HepG2 (cell line): ENCODE data around the gene CCDC191. TPM values are rescaled to one million over a fixed set of nuclear protein-coding genes. Genes with fewer than 3 reads are reported as not detected.

Source experiments
- CSRNP1 ChIP-seq: sonication (generic); formaldehyde crosslinking; IDR thresholded peaks from 2 replicates; pipeline ENCODE4 v1.8.1; 2023; ENCODE audit warnings: mild to moderate bottlenecking, missing genetic modification reagents
- JUN ChIP-seq: sonication (generic); formaldehyde crosslinking; IDR thresholded peaks from 2 replicates; pipeline ENCODE4 v1.4.0; 2020; ENCODE audit warnings: mild to moderate bottlenecking, missing genetic modification reagents
- PCBP1 ChIP-seq: fragments of 200-400 bp; formaldehyde crosslinking; IDR thresholded peaks from 2 replicates; pipeline ENCODE4 v1.6.1; 2017; ENCODE audit warnings: mild to moderate bottlenecking, low read depth, low read length, borderline replicate concordance
- THAP7 ChIP-seq: sonication (generic); formaldehyde crosslinking; IDR thresholded peaks from 2 replicates; pipeline ENCODE4 v1.8.1; 2023; ENCODE audit warnings: mild to moderate bottlenecking, missing genetic modification reagents
- ZHX2 ChIP-seq, 2 experiments: sonication (generic) in 1 of 2; formaldehyde crosslinking in 1 of 2; IDR thresholded peaks; 2 replicates each; pipeline versions ENCODE4 v1.6.1 to v1.9.0; 2014 to 2022; ENCODE audit warnings: antibody characterized with exemption in 1 of 2, borderline replicate concordance in 1 of 2, inconsistent platforms in 1 of 2, low read depth in 1 of 2, missing genetic modification reagents in 1 of 2
- ZUFSP ChIP-seq: sonication (generic); formaldehyde crosslinking; IDR thresholded peaks from 2 replicates; pipeline ENCODE4 v1.9.0; 2021; ENCODE audit warnings: missing genetic modification reagents, mild to moderate bottlenecking, borderline replicate concordance
- polyA plus RNA-seq, 8 experiments: library from polyadenylated mRNA; depleted of rRNA in 3 of 8; stranded (reverse) in 7 of 8; unstranded in 1 of 8; fragments of >200 nt; fragmentation: Illumina TruSeq in 4 of 8; extraction: Trizol in 4 of 8; gene quantifications; 2 replicates each; pipeline versions ENCODE4 v1.2.1 to v1.2.3, GENCODE V29; 2011 to 2016; ENCODE audit warnings: low read depth in 4 of 8, missing spikeins in 1 of 8, mixed read lengths in 1 of 8; ENCODE audit not compliant: insufficient read depth in 1 of 8
- total RNA-seq, 5 experiments: library from RNA; depleted of rRNA; stranded (reverse); fragments of >200 nt; fragmentation: Illumina TruSeq; extraction: Trizol; gene quantifications; 2 replicates each; pipeline ENCODE4 v1.2.3, GENCODE V29; 2016; ENCODE audit warnings: low read depth in 1 of 5

The CCDC191 gene
- total and polyA plus RNA-seq, 2 of the 13 experiments (the other 11 are each of a cell fraction or from before 2014, with no cell fraction given), result 0.91 to 1.4 TPM

- TF ChIP-seq ZHX2 (IDR thresholded peaks at IDR 0.05; ENCODE audit: low read depth) (no peak), ZHX2 (CRISPR knock-in tag; IDR thresholded peaks at IDR 0.05; ENCODE audit: borderline replicate concordance) (no peak), JUN (CRISPR knock-in tag) (no peak), PCBP1 (no peak), THAP7 (CRISPR knock-in tag) (no peak), CSRNP1 (CRISPR knock-in tag) (no peak), ZUFSP (CRISPR knock-in tag) (no peak)
- TF ChIP-seq, all 625 proteins: peak for 0
Measured at GRCh38 chr3:113979916-113980315, 76.4 kb downstream of the CCDC191 start (continued).
